ENCODE results near the gene FAM187B. TPM values are rescaled to one million over a fixed set of nuclear protein-coding genes. Genes with fewer than 3 reads are reported as not detected.

FAM187B gene
- total and polyA plus RNA-seq, 2 of the 8 experiments (the other 6 are each of a cell fraction or from before 2014, with no cell fraction given), result not detected

GRCh38 chr19:35207391-35207871 lies 21.1 kb downstream of the FAM187B start:
- no peak overlapping the region for H2BK12ac ChIP-seq (ENCODE audit: low read depth, low read length)
- H2AFZ ChIP-seq (ENCODE audit: low read length), result no peak overlapping the region
- H3K27me3 ChIP-seq (replicated peaks in 1 of 4; ENCODE audit: control insufficient read depth in 3 of 4, extremely low read depth in 1 of 4, insufficient read depth in 3 of 4, low read length in 3 of 4), result no peaks in the 10 kb centered on the region
- H3K79me2 ChIP-seq (ENCODE audit: control insufficient read depth in 1 of 2, insufficient read depth in 2 of 2, low read length in 2 of 2), result no peaks in the 10 kb centered on the region
- ChIA-PET POLR2A (ENCODE audit: partially characterized antibody) (no interaction called here), CTCF (ENCODE audit: partially characterized antibody) (interaction anchor here (0.7 to 1.5 kb wide), 2 partner anchors 8 to 65 kb away, joined by 3 to 4 read pairs; partner anchors contain the start of gene FXYD7)
- H3K4ac ChIP-seq (replicated peaks; ENCODE audit: insufficient read length, low read depth, low read length), result no peak overlapping the region
- H3K4me2 ChIP-seq (ENCODE audit: insufficient read depth in 1 of 2, low read depth in 2 of 2, low read length in 2 of 2), result no peak overlapping the region
- no peak overlapping the region for H3K27ac ChIP-seq (ENCODE audit: low read depth, low read length)
- 95% methylated on average over 8 of the region's 8 CpGs; no CpG with 5 or more reads in 1 of the 2 experiments for WGBS, 2 experiments (ENCODE audit: extremely low coverage in 1 of 2, insufficient coverage in 1 of 2, insufficient read length in 1 of 2, insufficient replicate concordance in 2 of 2, low coverage in 1 of 2, low lambda C conversion rate in 2 of 2, missing lambda C conversion rate in 1 of 2)
- no peak overlapping the region for H2BK15ac ChIP-seq (ENCODE audit: low read length)
- FAIRE-seq (no peak), DNase-seq (ENCODE audit: low read depth in 1 of 2, low spot score in 2 of 2) (no peak)
- no peak overlapping the region for H4K91ac ChIP-seq (replicated peaks; ENCODE audit: insufficient read length, low read length)
- no peaks in the 10 kb centered on the region for H4K20me1 ChIP-seq (replicated peaks in 1 of 2; ENCODE audit: control insufficient read depth in 1 of 2, insufficient read depth in 2 of 2, low read length in 2 of 2)
- H3K36me3 ChIP-seq (ENCODE audit: control insufficient read depth in 2 of 4, insufficient read depth in 4 of 4, low read length in 3 of 4), result no peaks in the 10 kb centered on the region; a peak in 1 of 8 replicates
- H3K4me1 ChIP-seq (replicated peaks in 1 of 4; ENCODE audit: control insufficient read depth in 3 of 4, insufficient read depth in 4 of 4, low read length in 3 of 4), result peaks cover 6 to 25% (median 15%) of the 10 kb centered on the region in 4 experiments
- no peak overlapping the region for H3K56ac ChIP-seq (replicated peaks; ENCODE audit: insufficient read length, low read depth, low read length)
- no peak overlapping the region for H3K23ac ChIP-seq (ENCODE audit: insufficient read length)
- H3K23me2 ChIP-seq (ENCODE audit: low read depth, low read length), result no peaks in the 10 kb centered on the region; the same call in 1 of the 2 replicates
- H3K4me3 ChIP-seq (ENCODE audit: extremely low read depth in 1 of 4, insufficient read depth in 2 of 4, low read depth in 3 of 4, low read length in 4 of 4), result no peak overlapping the region
- H3K9ac ChIP-seq (replicated peaks in 1 of 4; ENCODE audit: extremely low read depth in 1 of 4, low read depth in 3 of 4, low read length in 3 of 4), result no peak overlapping the region
- no peaks in the 10 kb centered on the region for H3K79me1 ChIP-seq (ENCODE audit: low read depth, low read length)
- no peak overlapping the region for H2BK120ac ChIP-seq (replicated peaks; ENCODE audit: low read depth, low read length)
- H3K14ac ChIP-seq (ENCODE audit: insufficient read length), result no peak overlapping the region
- no peaks in the 10 kb centered on the region for H3K9me3 ChIP-seq (ENCODE audit: insufficient read depth in 2 of 2, low read depth in 1 of 2, low read length in 1 of 2)
- no peak overlapping the region for H3K18ac ChIP-seq (ENCODE audit: extremely low read depth, low read length)
- no peak overlapping the region for H2AK5ac ChIP-seq (ENCODE audit: low read depth, low read length)
- no peak overlapping the region for H2BK5ac ChIP-seq (ENCODE audit: low read depth, low read length)
- no peak overlapping the region for H4K8ac ChIP-seq (ENCODE audit: extremely low read depth, insufficient read depth, low read length)
- H2BK20ac ChIP-seq (ENCODE audit: low read length), result peak overlapping the region; percentile 11; the same call in 1 of the 2 replicates
- H4K5ac ChIP-seq (ENCODE audit: insufficient read length, low read depth, low read length), result no peak overlapping the region
- TF ChIP-seq SP2 (IDR thresholded peaks at IDR 0.05; ENCODE audit: low read length) (no peak), NANOG (IDR thresholded peaks at IDR 0.05; ENCODE audit: insufficient read depth, low read depth, low read length, poor library complexity, severe bottlenecking) (no peak), ATF2 (IDR thresholded peaks at IDR 0.05; ENCODE audit: low read length) (no peak), TEAD4 (IDR thresholded peaks at IDR 0.05; ENCODE audit: low read depth, low read length) (no peak)
